Activated naive CD8-positive, alpha-beta T cell treated with anti-CD3 and anti-CD28 coated beads, Interleukin-2, amount 50 U/mL, for 16 hours (primary cell): ENCODE results near the gene ACSL3.
"Not testable (repeated sequence)": the region's sequence is repeated elsewhere in the genome, so short reads cannot be mapped to it uniquely, and the experiment has no call there.

Source experiments
- DNase-seq: peaks from one replicate; pipeline ENCODE4 v3.0.0-alpha.2; 2020; ENCODE audit warnings: low read depth, low spot score

ACSL3 gene

GRCh38 chr2:222851956-222852617, 8.7 kb upstream of the ACSL3 start:
- DNase-seq = no peak

DNA sequence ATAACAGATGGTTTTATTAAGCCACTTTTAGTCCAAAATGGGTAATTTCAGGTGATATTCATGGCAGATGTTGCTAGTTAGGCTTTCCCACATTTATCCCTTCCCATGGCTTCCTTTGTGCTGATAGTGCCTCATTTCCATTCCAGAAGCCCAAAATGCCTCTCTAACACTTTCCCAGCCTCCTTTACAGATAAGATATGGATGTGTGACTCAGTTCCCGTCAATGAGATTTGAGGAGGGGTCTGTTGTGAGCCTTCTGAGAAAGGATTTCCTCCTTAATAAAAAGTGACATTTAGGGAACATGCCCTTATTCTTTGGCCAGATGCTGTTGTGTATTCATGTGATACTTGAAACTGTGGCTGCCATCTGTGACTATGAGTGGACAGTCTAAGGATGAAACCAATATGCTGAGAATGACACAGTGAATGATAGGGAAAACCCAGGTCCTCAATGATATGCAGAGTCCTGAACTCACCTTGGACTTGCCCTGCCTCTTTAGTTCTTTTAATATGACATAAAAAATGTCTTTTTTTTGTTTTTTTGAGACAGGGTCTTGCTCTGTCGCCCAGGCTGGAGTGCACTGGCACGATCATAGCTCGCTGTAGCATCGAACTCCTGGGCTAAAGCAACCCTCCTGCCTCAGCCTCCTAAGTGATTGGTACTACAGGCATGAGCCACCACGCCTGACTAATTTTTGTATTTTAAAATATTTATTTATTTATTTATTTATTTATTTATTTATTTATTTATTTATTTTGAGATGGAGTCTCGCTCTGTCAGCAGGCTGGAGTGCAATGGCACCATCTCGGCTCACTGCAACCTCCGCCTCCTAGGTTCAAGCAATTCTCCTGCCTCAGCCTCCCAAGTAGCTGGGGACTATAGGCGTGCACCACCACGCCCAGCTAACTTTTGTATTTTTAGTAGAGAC, 5.8 kb upstream of the ACSL3 start:
- DNase-seq = no peak

DNA sequence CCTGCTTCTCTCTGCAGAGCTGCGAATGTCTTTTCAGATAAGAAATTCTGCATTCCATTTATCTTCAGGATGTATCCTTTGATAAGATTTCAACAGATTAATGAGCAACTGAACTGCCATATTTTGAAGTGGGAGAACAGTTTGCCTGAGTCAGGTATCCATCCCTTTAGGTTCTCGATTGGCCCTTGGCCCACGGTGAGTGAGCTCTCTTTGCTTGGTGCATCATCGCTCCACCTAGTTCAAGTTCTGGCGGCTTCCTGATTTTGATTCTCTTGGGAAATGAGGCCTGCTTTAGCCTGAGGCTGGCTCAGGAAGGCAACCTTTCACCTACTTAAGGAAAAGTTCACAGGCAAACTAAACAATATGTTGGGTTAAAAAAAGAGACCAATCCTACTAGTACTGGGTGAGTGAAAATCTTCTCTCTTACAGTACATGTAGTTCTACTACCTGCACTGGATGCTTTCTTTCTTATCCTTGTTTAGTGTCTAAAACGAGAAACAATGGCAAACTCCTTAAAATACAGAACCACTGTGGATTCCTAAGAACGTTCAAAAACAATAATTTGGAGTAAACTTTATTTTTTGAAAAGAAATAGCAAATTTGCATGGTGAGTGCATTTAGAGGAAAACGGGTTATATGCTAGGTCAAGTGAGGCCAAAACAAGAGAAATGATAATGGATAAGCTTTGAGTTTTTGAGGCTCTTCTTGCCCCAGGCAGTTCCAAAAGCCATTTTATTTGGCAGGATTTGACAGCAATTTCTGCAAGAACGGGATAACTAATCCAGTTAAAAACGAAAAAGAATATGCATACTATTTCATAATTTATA, 837 bp upstream of the ACSL3 start:
- DNase-seq = no peak

GRCh38 chr2:222861411-222862105, 722 bp downstream of the ACSL3 start:
- peak; percentile 4 for DNase-seq

DNA sequence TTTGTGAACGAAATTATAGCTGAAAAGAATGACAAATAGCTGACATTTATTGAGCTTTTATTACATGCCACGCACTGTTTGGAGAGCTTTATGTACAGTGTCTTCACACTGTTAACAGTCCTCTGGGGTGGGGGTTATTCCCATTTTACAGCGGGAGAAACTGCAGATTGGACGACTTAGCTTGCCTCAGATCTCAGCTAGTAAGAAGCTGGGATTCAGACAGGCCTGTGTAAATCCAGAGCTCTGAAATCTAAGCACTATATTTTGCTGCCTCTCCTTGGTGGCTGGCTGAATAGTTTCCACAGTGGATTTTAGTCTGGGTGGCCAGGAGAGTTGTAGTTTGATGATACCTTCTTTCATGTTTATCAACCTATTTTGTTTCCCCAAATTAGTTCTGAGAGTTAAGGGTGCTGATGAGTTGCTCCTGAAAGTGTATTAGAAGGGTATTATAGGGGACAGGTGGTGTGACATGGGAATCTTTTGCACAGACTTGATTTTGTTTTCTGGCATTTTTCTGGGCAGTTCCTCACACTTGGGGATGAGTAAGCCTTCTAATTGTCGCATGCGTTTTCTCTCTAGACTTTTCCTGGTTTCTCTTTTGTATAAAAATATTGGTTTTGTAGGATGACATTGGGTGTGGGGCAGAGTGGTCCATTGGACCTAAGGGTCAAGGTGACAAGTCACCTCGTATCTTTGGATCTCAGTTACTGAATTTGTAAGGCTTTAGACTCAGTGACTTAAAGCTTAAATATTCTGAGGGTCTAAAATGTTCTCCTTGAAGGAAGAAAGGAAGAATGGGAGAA, 1.5 kb downstream of the ACSL3 start:
- DNase-seq = no peak

DNA sequence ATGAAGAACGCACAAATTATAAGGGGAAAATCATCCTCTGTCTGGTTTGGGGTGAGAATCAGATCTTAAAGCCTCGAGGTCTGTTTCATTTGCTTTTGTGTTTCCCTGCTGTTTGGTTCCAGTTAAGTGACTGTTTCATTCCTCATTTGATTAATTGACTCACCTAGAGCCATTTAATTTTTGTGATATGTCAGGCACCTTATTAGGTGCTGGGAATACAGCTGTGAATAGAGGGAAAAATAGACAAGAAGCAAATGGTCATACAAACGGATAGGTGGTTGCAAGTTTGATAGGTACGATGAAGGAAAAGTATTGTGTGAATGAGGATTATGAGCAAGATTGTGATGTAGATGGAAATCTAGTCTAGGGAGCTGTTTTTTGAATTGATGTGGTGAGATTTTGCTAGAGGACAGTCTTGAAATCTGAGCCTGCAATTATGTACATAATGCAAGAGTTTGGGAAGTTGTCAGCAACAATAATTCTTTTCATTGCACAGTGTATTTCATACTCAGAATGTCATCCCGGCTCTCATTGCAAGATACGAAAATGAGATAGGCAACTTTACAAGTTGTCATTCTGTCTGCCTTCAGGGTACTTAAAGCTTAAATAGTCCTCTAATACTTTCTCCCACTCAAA, 2.2 kb downstream of the ACSL3 start:
- no peak for DNase-seq

GRCh38 chr2:222864296-222864695, 3.5 kb downstream of the ACSL3 start:
- DNase-seq = no peak

DNA sequence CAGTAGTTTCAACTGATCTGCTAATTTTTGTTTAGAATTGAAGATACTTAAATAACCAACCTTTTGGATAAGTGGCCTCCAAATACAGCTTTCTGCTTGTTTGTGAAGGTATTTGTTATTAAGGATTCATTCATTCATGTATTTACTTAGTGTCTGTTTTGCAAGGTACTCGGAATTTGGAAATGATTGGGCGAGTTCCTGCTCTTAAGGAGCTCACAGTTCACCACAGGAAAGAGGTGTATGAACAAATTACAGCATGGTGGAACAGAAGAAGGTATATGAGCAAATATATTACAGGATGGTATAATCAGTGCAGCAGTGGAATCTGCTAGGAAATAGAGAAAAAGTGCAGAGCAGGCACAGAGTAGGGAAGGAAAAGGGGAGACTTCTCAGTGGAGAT, 4.5 kb downstream of the ACSL3 start:
- DNase-seq = no peak

GRCh38 chr2:222866358-222866960, 5.6 kb downstream of the ACSL3 start:
- DNase-seq = no peak

DNA sequence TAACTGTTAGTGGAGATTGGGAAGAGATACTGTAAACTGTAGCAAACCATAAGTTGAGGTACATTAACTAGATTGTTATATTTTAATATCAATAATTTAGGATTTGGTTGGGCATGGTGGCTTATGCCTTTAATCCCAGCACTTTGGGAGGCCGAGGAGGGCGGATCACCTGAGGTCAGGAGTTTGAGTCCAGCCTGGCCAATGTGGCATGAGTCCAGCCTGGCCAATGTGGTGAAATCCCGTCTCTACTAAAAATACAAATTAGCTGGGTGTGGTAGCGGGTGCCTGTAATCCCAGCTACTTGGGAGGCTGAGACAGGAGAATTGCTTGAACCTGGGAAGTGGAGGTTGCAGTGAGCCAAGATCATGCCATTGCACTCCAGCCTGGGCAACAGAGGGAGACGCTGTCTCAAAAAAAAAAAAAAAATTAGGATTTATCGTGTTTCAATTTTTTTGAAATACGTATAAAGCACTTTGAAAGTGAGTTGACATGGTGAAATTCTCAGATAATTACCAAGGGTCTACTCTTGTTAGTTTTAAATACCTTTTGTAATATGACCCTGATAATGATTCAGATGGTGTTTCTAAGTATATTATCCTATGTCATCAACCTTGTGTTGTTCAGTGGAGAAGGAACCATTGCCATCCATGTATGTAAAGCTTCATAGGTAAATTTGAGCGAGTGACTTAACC, 7.9 kb downstream of the ACSL3 start:
- DNase-seq = not testable (repeated sequence)

DNA sequence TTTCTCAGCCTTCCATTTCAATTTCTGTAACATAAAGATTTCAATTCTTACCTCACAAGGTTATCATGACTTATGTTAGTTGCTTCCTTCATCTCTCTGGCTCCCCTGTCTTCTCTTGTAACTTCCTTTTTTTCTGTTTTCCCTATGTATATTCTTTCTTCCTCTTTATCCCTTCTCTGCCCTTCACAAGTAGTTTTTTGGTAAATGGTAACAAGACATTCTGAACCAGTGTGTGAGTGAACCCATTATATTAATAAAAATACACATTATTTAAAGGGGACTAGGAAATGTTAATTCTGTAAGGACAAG, 8.4 kb downstream of the ACSL3 start:
- DNase-seq = no peak

DNA sequence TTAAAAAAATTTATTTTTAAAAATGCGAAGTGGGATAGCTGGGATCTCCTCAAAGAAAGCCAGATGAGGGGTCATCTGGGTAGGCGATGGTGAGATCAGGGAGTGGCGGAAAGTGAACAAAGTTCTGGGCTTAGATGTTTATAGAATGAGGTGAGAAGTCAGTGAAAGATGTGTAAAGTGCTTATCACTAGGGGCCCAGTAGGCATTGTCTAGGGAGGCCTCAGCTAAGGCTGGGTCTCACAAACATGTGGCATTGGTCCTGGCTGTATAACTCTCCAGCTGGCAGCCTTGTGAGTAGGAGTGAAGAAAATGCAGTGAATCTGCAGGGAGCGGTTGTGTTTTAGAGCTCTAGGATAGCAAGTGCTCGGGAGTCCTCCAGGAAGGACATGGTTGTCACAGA, 10.5 kb downstream of the ACSL3 start:
- DNase-seq = no peak

DNA sequence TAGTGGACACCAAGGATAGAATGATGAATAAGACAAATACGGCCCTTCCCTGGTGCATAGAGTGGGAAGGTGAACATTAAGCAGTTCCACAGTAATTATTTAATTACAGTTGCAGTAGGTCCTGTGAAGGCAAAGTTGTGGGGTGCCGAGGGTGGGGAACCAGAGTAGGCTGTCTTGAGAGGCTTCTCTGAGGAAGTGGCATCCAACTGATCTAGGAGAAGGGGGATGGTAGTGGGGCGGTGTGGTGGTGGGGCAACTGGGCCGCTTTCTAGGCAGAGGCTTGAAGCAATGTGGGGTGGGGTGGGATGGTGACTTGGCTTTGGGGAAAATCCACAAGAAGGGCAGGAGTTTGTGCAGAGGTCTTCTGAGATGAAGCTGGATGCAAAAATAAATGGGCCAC, 11.7 kb downstream of the ACSL3 start:
- no peak for DNase-seq

GRCh38 chr2:222875482-222875881, 14.6 kb downstream of the ACSL3 start:
- no peak for DNase-seq

DNA sequence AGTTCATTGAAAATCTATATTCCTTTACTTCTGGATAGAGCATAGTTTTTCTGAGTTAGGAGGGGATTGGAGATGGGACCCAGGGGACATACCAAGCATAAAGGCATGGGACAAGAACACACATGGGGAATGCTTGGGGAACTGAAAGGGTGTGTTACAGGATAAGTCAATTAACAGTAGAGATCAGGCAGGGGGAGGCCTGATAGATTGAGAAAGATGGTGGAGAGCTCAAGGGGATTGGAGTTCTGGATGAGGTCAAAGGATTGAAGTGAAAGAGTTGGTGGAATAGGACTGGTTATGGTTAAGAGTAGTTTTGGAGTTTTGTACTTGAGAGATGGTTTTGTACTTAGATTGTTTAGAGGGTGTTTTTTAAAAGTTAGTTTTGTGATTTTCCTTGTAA, 16.1 kb downstream of the ACSL3 start:
- no peak for DNase-seq

DNA sequence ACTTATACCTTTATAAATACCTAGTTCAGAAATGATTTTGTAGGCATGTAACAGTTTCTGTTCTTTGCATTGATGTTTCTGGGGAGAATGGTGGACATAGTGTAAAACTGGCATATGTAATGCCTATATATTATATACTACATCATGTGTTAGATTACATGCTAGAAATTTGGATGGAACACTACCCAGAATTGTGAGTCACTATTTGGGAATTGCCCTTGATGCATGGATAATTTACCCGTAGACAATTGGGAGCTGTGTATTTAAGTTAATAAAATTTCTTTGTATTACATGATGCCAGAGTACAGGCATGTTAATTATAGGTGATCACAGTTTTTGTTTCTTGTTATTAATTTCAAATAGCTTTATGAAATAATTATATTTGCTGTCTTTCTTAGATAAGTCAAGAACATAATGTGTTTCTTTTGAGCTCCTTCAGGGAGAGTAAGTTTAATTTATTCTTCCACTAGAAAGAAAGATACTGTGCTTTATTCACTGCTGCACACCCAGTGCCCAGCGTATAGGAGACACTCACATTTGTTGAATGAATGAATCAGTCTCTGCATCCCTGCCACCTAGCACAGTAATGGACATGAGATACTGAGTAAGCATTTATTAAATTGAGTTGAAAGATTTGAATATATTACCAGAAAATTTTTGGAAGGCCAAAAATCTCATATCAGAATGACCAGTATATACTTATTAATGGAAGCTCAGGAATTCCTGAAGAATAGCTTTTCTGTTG, 16.9 kb downstream of the ACSL3 start:
- no peak for DNase-seq

DNA sequence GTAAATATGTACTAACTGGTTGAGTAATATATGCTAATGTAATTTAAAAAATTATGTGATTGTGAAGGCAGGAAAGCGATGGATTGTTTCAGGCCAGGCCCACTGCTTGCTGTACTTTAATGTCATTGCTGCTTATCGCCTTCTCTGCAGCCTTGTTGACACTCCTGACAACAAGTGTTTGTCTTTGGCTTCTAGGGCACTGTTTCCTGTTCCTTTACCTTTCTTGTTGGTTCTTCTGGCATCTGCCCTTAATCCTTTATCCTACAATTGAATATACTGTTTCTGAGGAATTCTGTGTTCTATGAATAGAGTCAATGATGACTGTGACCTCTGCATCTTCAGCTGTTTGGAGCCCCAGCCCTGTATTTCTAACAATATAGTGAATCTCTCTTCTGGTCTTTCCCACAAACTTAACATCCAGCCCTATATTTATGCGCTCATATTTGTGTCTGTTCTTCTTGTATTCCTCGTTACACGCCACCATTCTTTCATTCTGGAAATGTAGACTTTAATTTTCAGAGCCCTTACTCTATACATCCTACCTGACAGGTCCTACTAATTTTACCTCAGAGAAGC, 17.6 kb downstream of the ACSL3 start:
- no peak for DNase-seq

DNA sequence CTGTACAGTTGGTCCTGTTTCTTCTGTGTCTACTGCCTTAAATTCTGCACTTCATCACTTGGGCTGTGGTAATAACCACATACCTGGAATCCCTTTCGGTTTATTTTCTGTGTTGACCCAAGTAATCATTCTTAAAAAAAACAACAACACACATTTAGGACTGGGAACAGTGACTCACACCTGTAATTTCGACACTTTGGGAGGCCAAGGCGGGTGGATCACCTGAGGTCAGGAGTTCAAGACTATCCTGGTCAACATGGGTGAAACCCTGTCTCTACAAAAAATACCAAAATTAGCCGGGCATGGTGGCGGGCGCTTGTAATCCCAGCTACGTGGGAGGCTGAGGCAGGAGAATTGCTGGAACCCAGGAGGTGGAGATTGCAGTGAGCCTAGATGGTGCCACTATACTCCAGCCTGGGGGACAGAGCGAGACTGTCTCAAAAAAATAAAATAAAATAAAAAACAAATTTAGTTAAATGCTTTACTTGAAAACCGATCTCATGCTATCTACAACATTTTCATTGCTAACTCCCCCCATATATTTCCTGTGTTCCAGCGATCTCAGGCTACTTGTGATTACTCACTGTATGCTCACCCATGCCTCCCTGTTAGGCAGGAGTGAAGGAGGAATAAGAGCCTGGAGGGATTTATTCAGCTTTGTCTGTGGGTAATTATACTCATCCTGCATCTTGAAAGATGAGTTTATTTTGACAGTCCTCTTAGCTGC, 18.2 kb downstream of the ACSL3 start:
- no peak for DNase-seq
